KOPT-K1 (cell line): Measurements from ENCODE around the gene GPRC5C.

Experiments used
- H3K27ac ChIP-seq: fragments of 200-600 bp; sonication (generic); 2 replicates; pipeline ENCODE4 v1.5.1; 2016; ENCODE audit warnings: antibody characterized with exemption, mild to moderate bottlenecking, low read depth, low read length; ENCODE audit not compliant: poor library complexity, severe bottlenecking
- H3K36me3 ChIP-seq: fragments of 200-600 bp; sonication (generic); 2 replicates; pipeline ENCODE4 v1.5.1; 2017; ENCODE audit warnings: antibody characterized with exemption, mild to moderate bottlenecking, low read length, moderate library complexity; ENCODE audit not compliant: insufficient read depth
- H3K9me3 ChIP-seq: fragments of 200-600 bp; sonication (generic); 2 replicates; pipeline ENCODE4 v1.5.1; 2017; ENCODE audit warnings: antibody characterized with exemption, low read length, mild to moderate bottlenecking; ENCODE audit not compliant: insufficient read depth, poor library complexity, severe bottlenecking

Gene GPRC5C

DNA sequence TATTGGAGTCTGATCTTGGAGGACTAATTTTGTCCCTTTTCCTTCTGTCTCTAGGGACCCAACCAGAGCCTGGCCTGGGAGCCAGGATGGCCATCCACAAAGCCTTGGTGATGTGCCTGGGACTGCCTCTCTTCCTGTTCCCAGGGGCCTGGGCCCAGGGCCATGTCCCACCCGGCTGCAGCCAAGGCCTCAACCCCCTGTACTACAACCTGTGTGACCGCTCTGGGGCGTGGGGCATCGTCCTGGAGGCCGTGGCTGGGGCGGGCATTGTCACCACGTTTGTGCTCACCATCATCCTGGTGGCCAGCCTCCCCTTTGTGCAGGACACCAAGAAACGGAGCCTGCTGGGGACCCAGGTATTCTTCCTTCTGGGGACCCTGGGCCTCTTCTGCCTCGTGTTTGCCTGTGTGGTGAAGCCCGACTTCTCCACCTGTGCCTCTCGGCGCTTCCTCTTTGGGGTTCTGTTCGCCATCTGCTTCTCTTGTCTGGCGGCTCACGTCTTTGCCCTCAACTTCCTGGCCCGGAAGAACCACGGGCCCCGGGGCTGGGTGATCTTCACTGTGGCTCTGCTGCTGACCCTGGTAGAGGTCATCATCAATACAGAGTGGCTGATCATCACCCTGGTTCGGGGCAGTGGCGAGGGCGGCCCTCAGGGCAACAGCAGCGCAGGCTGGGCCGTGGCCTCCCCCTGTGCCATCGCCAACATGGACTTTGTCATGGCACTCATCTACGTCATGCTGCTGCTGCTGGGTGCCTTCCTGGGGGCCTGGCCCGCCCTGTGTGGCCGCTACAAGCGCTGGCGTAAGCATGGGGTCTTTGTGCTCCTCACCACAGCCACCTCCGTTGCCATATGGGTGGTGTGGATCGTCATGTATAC, 8.0 kb downstream of the GPRC5C start:
- Histone ChIP-seq H3K9me3 (peaks cover 37% of the 10 kb centered on the region), H3K27ac (no peak overlapping the region), H3K36me3 (no peaks in the 10 kb centered on the region)

GRCh38 chr17:74441537-74441936, 9.6 kb downstream of the GPRC5C start:
- no peak overlapping the region for H3K27ac ChIP-seq
- H3K36me3 ChIP-seq = no peaks in the 10 kb centered on the region
- peaks cover 37% of the 10 kb centered on the region for H3K9me3 ChIP-seq

DNA sequence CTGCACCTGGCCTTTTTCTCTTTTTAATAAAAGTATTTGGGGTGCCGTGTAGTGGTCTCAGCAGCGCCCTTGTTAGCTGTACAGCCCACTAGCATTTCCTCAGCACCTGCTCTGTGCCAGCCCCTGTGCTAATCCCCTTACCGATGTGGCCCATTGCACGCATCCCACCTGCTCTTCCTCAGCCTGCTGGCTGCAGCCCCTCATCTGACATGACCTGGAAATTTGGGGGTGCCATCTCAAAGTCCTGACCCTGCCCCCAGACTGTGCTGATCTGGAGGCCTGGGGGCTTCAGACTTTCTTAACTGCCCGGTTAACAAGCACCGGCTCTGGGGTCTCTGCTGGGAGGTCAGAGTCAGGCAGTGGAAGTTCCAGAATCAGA, 10.4 kb downstream of the GPRC5C start:
- H3K27ac ChIP-seq = no peak overlapping the region
- no peaks in the 10 kb centered on the region for H3K36me3 ChIP-seq
- peaks cover 33% of the 10 kb centered on the region for H3K9me3 ChIP-seq

GRCh38 chr17:74442670-74443515, 11.0 kb downstream of the GPRC5C start:
- Histone ChIP-seq H3K9me3 (peaks cover 27% of the 10 kb centered on the region), H3K27ac (no peak overlapping the region), H3K36me3 (no peaks in the 10 kb centered on the region)

DNA sequence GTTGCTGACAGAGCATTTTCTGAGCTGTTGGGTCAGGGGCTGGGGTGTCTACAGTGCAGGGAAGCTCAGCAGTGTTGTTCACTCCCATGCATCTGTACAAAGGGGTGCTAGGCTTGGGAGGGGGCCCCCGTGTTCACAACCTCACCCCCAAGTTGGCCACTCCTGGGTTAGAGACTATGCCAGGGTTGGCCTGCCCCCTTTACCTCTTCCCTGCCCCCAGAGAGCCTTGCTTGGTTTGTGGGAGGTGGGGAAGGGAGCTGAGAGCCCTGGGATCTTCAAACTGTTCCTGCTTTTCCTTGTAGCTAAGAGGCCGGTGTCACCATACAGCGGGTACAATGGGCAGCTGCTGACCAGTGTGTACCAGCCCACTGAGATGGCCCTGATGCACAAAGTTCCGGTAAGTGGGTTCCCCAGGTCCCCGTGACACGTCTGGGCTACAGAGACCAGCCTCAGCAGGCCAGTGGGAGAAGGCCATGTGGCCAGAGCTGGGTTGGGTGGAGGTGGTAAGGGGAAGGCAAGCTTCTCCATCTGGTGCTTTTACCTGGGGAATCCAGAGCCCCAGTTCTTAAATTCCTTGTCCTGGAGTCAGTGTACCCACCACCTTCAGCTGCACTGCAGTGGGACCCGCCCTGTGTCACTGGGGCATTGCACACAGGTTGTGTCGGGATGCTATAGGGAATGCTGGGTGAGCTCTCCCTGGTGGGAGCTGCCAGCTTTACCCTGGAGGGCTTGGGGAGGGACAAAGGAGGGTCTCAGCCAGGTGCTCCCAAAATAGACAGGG, 11.8 kb downstream of the GPRC5C start:
- Histone ChIP-seq H3K9me3 (peaks cover 19% of the 10 kb centered on the region), H3K27ac (no peak overlapping the region), H3K36me3 (no peaks in the 10 kb centered on the region)

GRCh38 chr17:74444406-74444805, 12.5 kb downstream of the GPRC5C start:
- H3K27ac ChIP-seq = no peak overlapping the region
- no peaks in the 10 kb centered on the region for H3K36me3 ChIP-seq
- peaks cover 12% of the 10 kb centered on the region for H3K9me3 ChIP-seq

GRCh38 chr17:74445158-74445557, 13.3 kb downstream of the GPRC5C start:
- Histone ChIP-seq H3K27ac (no peak overlapping the region), H3K9me3 (peaks cover 4% of the 10 kb centered on the region), H3K36me3 (no peaks in the 10 kb centered on the region)

- Histone ChIP-seq H3K36me3 (no peaks in the 10 kb centered on the region), H3K9me3 (no peaks in the 10 kb centered on the region), H3K27ac (no peak overlapping the region)
Measured at GRCh38 chr17:74446551-74447500, 14.9 kb downstream of the GPRC5C start.

GRCh38 chr17:74447628-74448159, 15.8 kb downstream of the GPRC5C start:
- Histone ChIP-seq H3K9me3 (no peaks in the 10 kb centered on the region), H3K36me3 (no peaks in the 10 kb centered on the region), H3K27ac (no peak overlapping the region)

DNA sequence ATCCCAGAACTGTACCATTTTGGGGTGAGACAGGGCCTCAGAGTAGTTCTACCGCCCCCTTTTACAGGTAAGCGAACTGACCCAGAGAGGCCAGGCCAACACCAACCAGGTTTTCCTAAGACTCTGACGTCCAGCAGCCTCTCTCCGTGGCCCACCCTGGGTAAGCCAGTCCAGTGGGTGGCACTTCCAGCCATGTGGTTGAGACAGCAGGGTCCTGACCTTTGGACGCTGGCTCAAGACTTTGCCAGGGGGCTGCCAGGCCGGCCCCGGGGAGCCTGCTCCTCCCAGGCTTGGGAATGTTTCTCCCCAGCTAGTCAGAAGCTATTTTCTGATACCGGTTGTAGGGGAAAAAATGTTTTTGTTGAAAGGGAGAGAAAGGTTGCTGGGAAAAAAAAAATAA, 16.9 kb downstream of the GPRC5C start:
- Histone ChIP-seq H3K27ac (no peak overlapping the region), H3K9me3 (no peaks in the 10 kb centered on the region), H3K36me3 (no peaks in the 10 kb centered on the region)

GRCh38 chr17:74449306-74449705, 17.4 kb downstream of the GPRC5C start:
- H3K36me3 ChIP-seq = no peaks in the 10 kb centered on the region

GRCh38 chr17:74449773-74450172, 17.9 kb downstream of the GPRC5C start:
- Histone ChIP-seq H3K27ac (no peak overlapping the region), H3K9me3 (no peaks in the 10 kb centered on the region), H3K36me3 (no peaks in the 10 kb centered on the region)

More at GRCh38 chr17:74449306-74449705, 17.4 kb downstream of the GPRC5C start:
- Histone ChIP-seq H3K9me3 (no peaks in the 10 kb centered on the region), H3K27ac (no peak overlapping the region)

GRCh38 chr17:74450231-74450630, 18.3 kb downstream of the GPRC5C start:
- no peaks in the 10 kb centered on the region for H3K36me3 ChIP-seq
- H3K9me3 ChIP-seq = no peaks in the 10 kb centered on the region
- H3K27ac ChIP-seq = no peak overlapping the region

DNA sequence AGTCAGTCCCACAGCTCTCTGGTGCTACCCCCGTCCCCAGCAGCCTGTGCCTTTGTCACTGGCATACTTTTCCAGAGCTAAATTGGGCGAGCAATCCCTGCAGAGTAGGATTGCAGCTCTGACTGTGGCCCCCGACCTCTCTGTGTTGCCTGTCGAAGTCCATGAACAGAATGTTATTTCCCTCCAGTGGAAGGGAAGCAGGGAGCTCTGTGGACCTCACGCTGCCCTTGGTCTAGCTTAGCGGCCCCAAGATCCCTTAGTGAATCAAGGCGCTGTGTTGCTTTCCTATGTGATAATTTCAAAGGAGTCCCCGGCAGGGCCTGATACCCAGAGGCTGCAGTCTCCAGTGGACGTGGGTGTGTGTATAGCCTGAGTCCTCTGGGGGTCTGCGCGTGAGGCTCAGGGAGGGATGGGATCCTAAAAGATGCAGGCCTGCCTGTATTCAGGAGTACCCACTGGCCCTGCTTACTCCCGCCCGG, 19.1 kb downstream of the GPRC5C start:
- H3K36me3 ChIP-seq = no peaks in the 10 kb centered on the region
- no peaks in the 10 kb centered on the region for H3K9me3 ChIP-seq
- H3K27ac ChIP-seq = no peak overlapping the region
